Ishikawa (cell line): Measurements from ENCODE around the gene RANBP3L.

ENCODE experiments used
- EP300 ChIP-seq: IDR thresholded peaks from 2 replicates; pipeline ENCODE4 v1.6.1; 2012; ENCODE audit warnings: borderline replicate concordance
- FOXM1 ChIP-seq: IDR thresholded peaks from 2 replicates; pipeline ENCODE4 v1.6.1; 2012; ENCODE audit warnings: low read depth, borderline replicate concordance
- MAX ChIP-seq: IDR thresholded peaks from 2 replicates; pipeline ENCODE4 v1.6.1; 2012
- NFIC ChIP-seq: IDR thresholded peaks from 2 replicates; pipeline ENCODE4 v1.6.1; 2012
- REST ChIP-seq: IDR thresholded peaks from 2 replicates; pipeline ENCODE4 v1.6.1; 2012; ENCODE audit warnings: low read depth, mild to moderate bottlenecking

- no peak for TF ChIP-seq REST
- no peak for TF ChIP-seq FOXM1
- no peak for TF ChIP-seq MAX
- no peak for TF ChIP-seq NFIC
- no peak for TF ChIP-seq EP300
Observed at GRCh38 chr5:36277521-36278176, 24.1 kb downstream of the RANBP3L start.
